ENCODE data around the gene ANKRD31. TPM values are rescaled to one million over a fixed set of nuclear protein-coding genes. Genes with fewer than 3 reads are reported as not detected.

Gene ANKRD31
- total RNA-seq, 1 experiment from 2014 or later, result 0.30 TPM

- Histone ChIP-seq H3K27ac (ENCODE audit: low read depth, low read length) (no peak overlapping the region), H3K27me3 (ENCODE audit: insufficient read depth, low read length) (no peaks in the 10 kb centered on the region), H3K36me3 (ENCODE audit: control insufficient read depth in 1 of 2, insufficient read depth in 2 of 2, low read length in 2 of 2) (no peaks in the 10 kb centered on the region), H3K9me3 (ENCODE audit: control insufficient read depth in 1 of 2, insufficient read depth in 1 of 2, low read depth in 1 of 2, low read length in 2 of 2) (no peaks in the 10 kb centered on the region), H3K4me2 (ENCODE audit: low read length) (no peak overlapping the region), H4K20me1 (ENCODE audit: insufficient read depth) (no peaks in the 10 kb centered on the region), H2AFZ (ENCODE audit: low read depth, low read length, poor library complexity, severe bottlenecking) (no peak overlapping the region), H3K9me2 (ENCODE audit: insufficient read depth) (no peaks in the 10 kb centered on the region), H3K79me2 (ENCODE audit: insufficient read depth, low read length) (no peaks in the 10 kb centered on the region), H3K9ac (ENCODE audit: low read length) (no peak overlapping the region), H3K4me3 (replicated peaks in 1 of 2; ENCODE audit: low read depth in 1 of 2, low read length in 2 of 2) (no peak overlapping the region), H3K4me1 (ENCODE audit: control insufficient read depth in 1 of 2, insufficient read depth in 2 of 2, low read length in 2 of 2) (peaks cover 0 to 3% of the 10 kb centered on the region in 2 experiments; a peak in 1 of 4 replicates)
- no peak for TF ChIP-seq CTCF (IDR thresholded peaks at IDR 0.05 in 2 of 3, conservative IDR thresholded peaks at IDR 0.05 in 1 of 3; ENCODE audit: borderline replicate concordance in 1 of 3, insufficient read depth in 1 of 3, low read depth in 2 of 3, low read length in 2 of 3)
- no peak for TF ChIP-seq POLR2AphosphoS5 (IDR thresholded peaks at IDR 0.05; ENCODE audit: low read depth, low read length)
- TF ChIP-seq SRF (IDR thresholded peaks at IDR 0.05; ENCODE audit: low read depth), result no peak
- TF ChIP-seq ELF1 (IDR thresholded peaks at IDR 0.05; ENCODE audit: borderline replicate concordance, low read depth), result no peak
- TF ChIP-seq TCF7L2 (IDR thresholded peaks at IDR 0.05; ENCODE audit: borderline replicate concordance, extremely low read depth, insufficient read depth, insufficient read length), result no peak
- TF ChIP-seq ATF3 (IDR thresholded peaks at IDR 0.05), result no peak
- no peak for TF ChIP-seq MAX (IDR thresholded peaks at IDR 0.05)
- no peak for TF ChIP-seq REST (IDR thresholded peaks at IDR 0.05; ENCODE audit: low read depth)
- no peak for TF ChIP-seq EGR1 (IDR thresholded peaks at IDR 0.05; ENCODE audit: low read depth)
- RAD21 ChIA-PET (ENCODE audit: low non-redundant PET in 1 of 2, low total read pairs in 2 of 2, uncharacterized antibody in 2 of 2, unreplicated experiment in 2 of 2), result no interaction called here
- BruUV-seq (replicated peaks), result no TSS peak
- CTCF ChIA-PET, result no interaction called here
- no peak for DNase-seq (ENCODE audit: low read depth, low spot score)
- ATAC-seq, result no peak
- intact Hi-C loops (cut with micrococcal nuclease), result loop anchor here (10.0 kb wide), 1 partner anchor 1196 kb away; no protein-coding TSS in a partner anchor
- POLR2A ChIA-PET, result no interaction called here
Measured at GRCh38 chr5:75058986-75059535, 177.6 kb downstream of the ANKRD31 start.

Data from HCT116 (cell line).